Suprapubic skin (tissue), 4 donors: Measurements from ENCODE around the gene RPS6KA1.

Experiments
- POLR2A ChIP-seq, 2 donors: fragments of 450-650 bp; IDR thresholded peaks; one replicate each; pipeline ENCODE4 v1.6.1; 2017; ENCODE audit warnings: antibody characterized with exemption in 2 of 2, mild to moderate bottlenecking in 2 of 2, moderate library complexity in 2 of 2
- POLR2AphosphoS5 ChIP-seq, 3 donors: sonication (generic); formaldehyde crosslinking; IDR thresholded peaks; one replicate each; pipeline ENCODE4 v1.6.1; 2017; ENCODE audit warnings: antibody characterized with exemption in 3 of 3
- TF ChIP-seq, protein P1 (sequence below), 2 donors: fragments of 200-600 bp in 1 of 2; fragments of 450-650 bp in 1 of 2; sonication (generic) in 1 of 2; IDR thresholded peaks; one replicate each; pipeline ENCODE4 v1.5.1; 2016 to 2019; ENCODE audit warnings: antibody characterized with exemption in 2 of 2, mild to moderate bottlenecking in 1 of 2, moderate library complexity in 1 of 2

DNA sequence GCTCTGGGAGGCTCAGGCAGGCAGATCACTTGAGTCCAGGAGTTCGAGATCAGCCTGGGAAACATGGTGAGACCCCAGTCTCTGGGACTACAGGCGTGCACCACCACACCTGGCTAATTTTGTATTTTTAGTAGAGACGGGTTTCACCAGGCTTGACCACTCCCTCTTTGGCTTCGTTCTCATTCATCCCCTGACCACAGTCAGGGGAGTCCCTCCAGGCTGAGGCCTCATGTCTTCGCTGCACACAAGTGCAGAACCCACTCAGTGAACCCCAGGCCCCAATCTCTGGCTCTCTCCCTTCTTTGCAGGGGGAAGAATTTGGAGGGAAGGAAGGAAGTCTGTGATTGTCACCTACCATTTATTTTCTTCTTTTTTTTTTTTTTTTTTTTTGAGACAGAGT, 9.2 kb upstream of the RPS6KA1 start:
- TF ChIP-seq POLR2AphosphoS5 (IDR thresholded peaks at IDR 0.05) (no peak), POLR2A (IDR thresholded peaks at IDR 0.05) (no peak)
- TF ChIP-seq, protein P1, sequence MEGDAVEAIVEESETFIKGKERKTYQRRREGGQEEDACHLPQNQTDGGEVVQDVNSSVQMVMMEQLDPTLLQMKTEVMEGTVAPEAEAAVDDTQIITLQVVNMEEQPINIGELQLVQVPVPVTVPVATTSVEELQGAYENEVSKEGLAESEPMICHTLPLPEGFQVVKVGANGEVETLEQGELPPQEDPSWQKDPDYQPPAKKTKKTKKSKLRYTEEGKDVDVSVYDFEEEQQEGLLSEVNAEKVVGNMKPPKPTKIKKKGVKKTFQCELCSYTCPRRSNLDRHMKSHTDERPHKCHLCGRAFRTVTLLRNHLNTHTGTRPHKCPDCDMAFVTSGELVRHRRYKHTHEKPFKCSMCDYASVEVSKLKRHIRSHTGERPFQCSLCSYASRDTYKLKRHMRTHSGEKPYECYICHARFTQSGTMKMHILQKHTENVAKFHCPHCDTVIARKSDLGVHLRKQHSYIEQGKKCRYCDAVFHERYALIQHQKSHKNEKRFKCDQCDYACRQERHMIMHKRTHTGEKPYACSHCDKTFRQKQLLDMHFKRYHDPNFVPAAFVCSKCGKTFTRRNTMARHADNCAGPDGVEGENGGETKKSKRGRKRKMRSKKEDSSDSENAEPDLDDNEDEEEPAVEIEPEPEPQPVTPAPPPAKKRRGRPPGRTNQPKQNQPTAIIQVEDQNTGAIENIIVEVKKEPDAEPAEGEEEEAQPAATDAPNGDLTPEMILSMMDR (IDR thresholded peaks at IDR 0.05): no peak
